GM19025 (cell line): ENCODE results near the gene PCNX3.

Source experiments
- ATAC-seq: cut with Tn5 transposase; IDR thresholded peaks from one replicate; pipeline ENCODE4 v1.9.1; 2021; ENCODE audit warnings: mild to moderate bottlenecking, low read depth, moderate library complexity; ENCODE audit not compliant: unreplicated experiment

The PCNX3 gene

GRCh38 chr11:65617990-65618751 lies 2.6 kb downstream of the PCNX3 start:
- ATAC-seq, result no peak

- ATAC-seq, result no peak
Observed at GRCh38 chr11:65618763-65619162, 3.2 kb downstream of the PCNX3 start.

DNA sequence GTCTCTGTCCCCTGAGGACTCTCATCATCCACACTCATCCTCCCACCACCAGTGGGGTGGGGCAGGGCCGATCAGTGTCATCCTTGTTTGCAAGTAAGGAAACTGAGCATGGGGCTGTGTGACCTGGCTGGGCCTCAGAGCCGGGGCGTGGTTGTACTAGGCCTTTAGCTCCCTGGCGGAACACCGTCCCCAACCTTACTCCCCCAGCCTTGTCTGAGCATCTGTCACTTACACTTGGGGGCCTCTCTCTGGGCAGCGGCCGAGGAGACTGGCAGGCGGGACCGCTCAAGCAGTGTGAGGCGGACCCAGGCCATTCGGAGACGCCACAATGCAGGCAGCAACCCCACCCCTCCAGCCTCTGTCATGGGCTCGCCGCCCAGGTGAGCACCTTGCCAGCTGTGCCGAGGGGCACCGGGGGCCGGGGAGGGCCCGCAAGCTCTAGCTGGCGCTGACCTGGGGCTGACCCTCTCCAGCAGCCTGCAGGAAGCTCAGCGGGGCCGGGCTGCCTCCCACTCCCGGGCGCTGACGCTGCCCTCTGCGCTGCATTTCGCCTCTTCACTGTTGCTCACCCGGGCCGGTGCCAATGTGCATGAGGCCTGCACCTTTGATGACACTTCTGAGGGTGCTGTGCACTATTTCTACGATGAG lies 3.8 kb downstream of the PCNX3 start:
- ATAC-seq, result no peak

- no peak for ATAC-seq
Observed at GRCh38 chr11:65620666-65621065, 5.1 kb downstream of the PCNX3 start.

DNA sequence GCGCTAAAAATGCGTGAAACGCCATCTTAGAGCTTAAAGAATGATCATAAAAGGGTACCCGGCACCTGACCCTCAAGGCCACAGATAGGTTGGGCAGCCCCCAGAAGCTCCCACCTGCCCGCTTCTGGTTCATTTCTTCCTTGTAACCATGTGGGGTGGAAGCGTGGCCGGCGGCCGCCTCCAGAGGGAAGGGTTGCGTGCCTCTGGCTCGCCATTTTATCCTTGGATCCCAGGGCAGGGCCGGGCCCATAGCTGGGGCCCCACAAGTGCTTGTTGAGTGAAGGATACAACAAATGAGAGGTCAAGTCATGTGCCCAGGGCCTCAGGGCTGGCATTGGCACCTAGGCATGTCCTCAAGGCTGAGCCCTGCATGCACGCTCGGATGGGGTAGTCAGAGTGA lies 5.9 kb downstream of the PCNX3 start:
- ATAC-seq, result no peak

DNA sequence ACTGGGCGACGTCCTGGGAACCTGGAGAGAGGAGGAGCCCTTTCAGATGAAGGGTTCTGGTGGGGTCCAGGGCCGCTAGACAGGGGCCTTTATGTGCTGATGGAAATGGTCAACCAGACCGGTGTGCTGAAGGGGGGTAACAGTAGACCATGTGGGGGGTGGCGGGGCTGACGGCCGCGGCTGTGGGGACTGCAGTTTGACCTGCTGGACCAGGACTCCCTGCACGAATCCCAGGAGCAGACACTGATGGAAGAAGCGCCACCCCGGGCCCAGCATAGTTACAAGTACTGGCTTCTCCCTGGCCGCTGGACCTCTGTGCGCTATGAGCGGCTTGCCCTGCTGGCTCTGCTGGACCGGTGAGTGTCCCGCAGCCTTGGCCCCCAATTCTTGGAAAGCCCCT lies 6.4 kb downstream of the PCNX3 start:
- no peak for ATAC-seq

- no peak for ATAC-seq
Observed at GRCh38 chr11:65623177-65623576, 7.6 kb downstream of the PCNX3 start.

DNA sequence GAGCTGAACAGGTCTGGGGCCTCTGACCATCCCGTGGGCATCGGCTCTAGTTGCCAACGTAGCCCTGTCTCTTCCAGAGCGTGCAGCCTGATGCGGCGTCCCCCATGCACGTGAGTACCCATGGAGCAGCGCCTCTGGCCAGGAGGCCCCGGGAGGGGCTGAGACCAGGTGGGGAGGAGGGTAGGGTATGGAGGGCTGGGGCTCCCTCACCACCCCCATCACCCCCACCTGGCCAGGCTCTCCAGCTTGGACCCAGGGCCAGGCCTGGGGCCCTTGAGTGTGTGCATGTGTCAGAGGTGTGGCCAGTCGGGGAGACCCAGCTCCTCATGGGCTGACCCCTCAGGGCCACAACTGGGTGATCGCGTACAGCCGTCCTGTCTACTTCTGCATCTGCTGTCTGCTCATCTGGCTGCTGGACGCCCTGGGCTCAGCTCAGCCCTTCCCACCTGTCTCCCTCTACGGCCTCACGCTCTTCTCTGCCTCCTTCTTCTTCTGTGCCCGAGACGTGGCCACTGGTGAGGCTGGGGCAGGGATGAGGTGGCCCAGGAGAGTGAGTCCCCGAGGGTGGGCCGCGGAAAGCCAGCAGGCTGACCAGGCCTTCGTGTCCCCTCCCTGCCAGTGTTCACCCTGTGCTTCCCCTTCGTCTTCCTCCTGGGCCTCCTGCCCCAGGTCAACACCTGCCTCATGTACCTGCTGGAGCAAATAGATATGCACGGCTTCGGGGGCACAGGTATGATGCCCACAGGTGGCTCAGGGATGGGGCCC lies 8.5 kb downstream of the PCNX3 start:
- ATAC-seq, result no peak

GRCh38 chr11:65624931-65625627 lies 9.5 kb downstream of the PCNX3 start:
- no peak for ATAC-seq

DNA sequence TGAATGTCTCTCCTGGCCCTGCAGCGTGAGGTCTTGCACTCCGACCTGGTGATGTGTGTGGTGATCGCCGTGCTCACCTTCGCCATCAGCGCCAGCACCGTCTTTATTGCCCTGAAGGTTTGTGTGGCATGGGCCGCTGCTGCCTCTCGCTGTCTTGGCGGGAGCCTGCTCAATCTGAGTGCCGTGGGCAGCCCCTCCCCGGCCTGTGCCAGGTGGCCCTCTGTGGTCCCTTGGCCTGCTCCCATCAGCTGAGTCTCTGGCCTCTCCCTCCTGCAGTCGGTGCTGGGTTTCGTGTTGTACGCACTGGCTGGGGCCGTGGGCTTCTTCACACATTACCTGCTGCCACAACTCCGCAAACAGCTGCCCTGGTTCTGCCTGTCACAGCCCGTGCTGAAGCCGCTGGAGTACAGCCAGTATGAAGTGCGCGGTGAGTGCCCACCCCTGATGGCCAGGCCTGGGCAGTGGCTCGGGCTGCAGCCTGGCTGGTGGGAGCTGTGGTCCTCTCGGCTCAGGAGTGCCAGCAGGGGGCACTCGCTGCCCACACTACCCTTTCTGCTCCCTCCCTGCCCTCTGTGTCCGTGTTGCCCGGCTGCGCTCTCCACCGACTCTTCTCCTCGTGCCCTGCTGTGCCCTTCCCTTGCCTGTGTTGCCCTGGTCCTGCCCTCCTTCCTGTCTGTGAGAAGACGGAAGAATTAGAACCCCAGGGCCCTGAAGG lies 10.2 kb downstream of the PCNX3 start:
- no peak for ATAC-seq

GRCh38 chr11:65627202-65627601 lies 11.6 kb downstream of the PCNX3 start:
- no peak for ATAC-seq

DNA sequence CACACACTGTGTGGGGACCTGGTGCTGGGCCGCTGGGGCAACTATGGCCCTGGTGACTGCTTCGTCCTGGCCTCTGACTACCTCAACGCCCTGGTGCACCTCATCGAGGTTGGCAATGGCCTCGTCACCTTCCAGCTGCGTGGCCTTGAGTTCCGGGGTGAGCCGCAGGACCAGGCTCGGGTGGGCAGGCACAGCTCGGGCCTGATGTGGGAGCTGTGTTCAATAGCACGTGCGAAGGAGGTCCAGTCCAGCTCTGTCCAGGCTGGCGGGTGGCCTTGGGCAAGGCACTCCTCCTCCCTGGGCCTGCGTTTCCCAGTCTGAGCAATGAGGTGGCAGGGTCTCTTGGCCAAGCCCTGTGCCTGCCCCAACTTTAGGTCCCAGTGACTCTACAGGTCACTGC lies 14.0 kb downstream of the PCNX3 start:
- no peak for ATAC-seq

DNA sequence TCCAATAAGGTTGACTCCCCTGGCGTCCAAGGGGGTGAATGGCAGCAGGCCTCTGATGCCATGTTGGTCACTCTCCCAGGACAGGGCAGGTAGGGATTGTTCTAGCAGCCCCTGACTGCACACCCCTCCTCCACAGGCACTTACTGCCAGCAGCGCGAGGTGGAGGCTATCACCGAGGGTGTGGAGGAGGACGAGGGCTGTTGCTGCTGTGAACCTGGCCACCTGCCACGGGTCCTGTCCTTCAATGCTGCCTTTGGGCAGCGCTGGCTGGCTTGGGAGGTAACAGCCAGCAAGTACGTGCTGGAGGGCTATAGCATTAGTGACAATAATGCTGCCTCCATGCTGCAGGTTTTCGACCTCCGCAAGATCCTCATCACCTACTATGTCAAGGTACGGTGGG lies 14.6 kb downstream of the PCNX3 start:
- no peak for ATAC-seq

DNA sequence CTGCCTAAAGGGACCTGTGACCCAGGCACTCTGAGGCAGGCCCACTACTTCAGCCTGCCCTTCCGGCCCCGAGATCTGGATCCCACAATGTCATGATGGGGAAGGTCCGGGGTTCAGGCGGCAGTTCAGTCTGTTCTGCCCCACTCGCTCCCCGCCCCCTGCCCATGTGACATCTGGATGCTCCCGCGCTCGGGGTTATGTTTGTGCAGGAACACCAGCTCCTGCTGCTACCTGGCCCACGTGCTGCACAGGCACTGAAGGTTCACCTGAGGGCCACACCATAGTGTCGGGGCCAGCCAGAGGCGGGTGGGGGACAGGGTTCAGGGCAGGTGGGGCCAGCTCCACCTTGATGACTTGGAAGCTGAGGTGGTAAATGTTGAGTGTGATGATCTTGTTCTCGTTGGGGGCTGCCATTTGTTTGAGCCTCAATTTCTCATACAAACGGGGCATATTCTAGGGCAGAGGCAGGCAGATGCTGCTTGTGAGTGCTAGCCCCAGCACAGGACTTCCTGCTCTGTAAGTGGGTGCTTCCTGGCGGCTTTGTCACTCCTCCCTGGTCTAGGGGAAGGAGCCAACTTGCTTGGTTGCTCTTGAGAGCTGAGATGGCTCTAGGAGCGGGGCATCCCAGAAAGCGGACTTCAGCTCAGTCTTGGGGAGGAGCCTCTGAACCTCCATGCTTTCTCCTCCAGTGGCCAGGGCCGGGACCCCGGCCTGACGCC lies 18.0 kb downstream of the PCNX3 start:
- no peak for ATAC-seq

- no peak for ATAC-seq
Observed at GRCh38 chr11:65634109-65634436, 18.5 kb downstream of the PCNX3 start.

DNA sequence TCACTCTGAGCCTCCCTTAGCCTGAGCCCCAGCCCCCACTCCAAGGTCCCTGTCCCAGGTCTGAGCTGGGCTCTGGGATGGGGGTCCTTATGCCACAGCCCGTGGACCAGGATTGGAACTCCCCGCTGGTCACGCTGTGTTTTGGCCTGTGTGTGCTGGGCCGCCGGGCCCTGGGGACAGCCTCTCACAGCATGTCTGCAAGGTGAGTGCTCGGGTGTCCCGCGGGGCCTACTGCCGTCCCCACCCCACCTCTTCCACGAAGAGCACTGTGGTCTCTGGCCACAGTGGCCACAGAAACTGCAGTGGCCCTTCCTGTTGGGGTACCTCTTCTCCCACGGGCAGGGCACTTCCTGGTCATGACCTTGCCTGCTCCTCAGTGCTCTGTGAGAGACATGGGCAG lies 18.9 kb downstream of the PCNX3 start:
- no peak for ATAC-seq

DNA sequence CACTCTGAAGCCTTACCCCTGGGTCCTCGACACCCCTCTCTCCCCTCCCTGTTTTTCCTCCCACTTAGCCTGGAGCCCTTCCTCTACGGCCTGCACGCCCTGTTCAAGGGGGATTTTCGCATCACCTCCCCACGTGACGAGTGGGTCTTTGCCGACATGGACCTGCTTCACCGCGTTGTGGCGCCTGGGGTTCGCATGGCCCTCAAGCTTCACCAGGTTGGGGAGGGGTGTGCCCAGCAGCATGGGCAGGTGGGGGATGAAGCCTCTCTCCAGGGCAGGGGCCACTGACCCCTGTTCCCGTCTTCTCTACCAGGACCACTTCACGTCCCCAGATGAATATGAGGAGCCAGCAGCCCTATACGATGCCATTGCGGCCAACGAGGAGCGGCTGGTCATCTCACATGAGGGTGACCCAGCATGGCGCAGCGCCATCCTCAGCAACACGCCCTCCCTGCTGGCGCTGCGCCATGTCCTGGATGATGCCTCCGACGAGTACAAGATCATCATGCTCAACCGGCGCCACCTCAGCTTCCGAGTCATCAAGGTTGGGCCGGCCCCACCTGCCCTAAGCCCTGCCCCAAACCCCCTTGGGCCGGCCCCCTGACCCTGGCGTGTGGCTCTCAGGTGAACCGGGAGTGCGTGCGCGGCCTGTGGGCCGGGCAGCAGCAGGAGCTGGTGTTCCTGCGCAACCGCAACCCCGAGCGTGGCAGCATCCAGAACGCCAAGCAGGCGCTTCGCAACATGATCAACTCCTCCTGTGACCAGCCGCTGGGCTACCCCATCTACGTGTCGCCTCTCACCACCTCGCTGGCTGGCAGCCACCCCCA lies 19.5 kb downstream of the PCNX3 start:
- ATAC-seq, result no peak

GRCh38 chr11:65636108-65637031 lies 20.8 kb downstream of the PCNX3 start:
- ATAC-seq, result no peak
